WI38 (cell line): ENCODE data around the gene LUC7L2.

Experiments
- H3K4me3 ChIP-seq: 2 replicates; pipeline ENCODE4 v1.5.1; 2011; ENCODE audit warnings: low read depth, mild to moderate bottlenecking, control low read depth, low read length
- CTCF ChIP-seq: IDR thresholded peaks from 2 replicates; pipeline ENCODE4 v1.5.1; 2012; ENCODE audit warnings: low read depth, mild to moderate bottlenecking, control low read depth, low read length

The LUC7L2 gene

GRCh38 chr7:139341058-139341775 lies 18.5 kb upstream of the LUC7L2 start, which contains the start of gene FMC1:
TSS of gene FMC1 (plus strand) at chr7:139341337. CDS start at chr7:139341385, 48 bp downstream.
- 0 out of 2 replicates have a peak, but pooled peaks have one; percentile 13 for TF ChIP-seq CTCF

GRCh38 chr7:139341776-139342226 lies 17.9 kb upstream of the LUC7L2 start:
- peak overlapping the region; percentile 91 for H3K4me3 ChIP-seq
- TF ChIP-seq CTCF: no peak

More at GRCh38 chr7:139341058-139341775, 18.5 kb upstream of the LUC7L2 start, which contains the start of gene FMC1:
- H3K4me3 ChIP-seq: peak within 1 kb of the TSS; percentile 91

DNA sequence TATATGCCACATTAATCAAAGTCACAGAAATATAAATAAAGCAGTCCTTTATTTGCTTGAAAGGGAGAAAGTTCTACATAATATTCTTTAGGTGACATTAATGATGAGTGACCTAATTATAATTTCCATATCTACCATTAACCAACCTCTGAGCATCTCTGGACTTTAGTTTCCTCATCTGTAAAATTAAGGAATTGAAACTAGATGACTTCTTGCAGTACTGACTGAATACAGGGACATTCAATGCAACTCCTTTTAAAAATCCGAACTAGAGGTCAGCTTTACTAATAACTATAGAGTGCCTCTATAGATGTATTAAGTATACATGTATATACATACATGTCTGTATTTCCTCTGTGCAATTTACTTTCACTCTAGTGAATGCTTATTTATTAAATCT lies 14.7 kb upstream of the LUC7L2 start:
- TF ChIP-seq CTCF: no peak
- no peak overlapping the region for H3K4me3 ChIP-seq

GRCh38 chr7:139351027-139351426 lies 8.7 kb upstream of the LUC7L2 start:
- no peak overlapping the region for H3K4me3 ChIP-seq
- TF ChIP-seq CTCF: no peak

DNA sequence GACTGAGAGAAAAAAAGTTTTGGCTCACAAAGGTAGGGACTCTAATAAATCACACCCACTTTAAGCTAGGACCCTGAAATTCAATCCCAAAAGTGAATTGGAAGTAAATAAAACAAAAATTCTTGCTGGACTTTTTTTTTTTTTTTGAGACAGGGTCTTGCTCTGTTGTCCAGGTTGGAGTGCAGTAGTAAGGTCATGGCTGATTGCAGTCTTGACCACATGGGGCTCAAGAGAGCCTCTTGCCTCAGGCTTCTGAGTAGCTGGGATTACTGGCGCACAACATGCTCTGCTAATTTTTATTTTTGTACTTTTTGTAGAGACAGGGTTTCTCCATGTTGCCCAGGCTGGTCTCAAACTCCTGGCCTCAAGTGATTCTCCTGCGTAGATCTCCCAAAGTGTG lies 5.0 kb upstream of the LUC7L2 start:
- H3K4me3 ChIP-seq: no peak overlapping the region

GRCh38 chr7:139355320-139355719 lies 4.4 kb upstream of the LUC7L2 start:
- no peak overlapping the region for H3K4me3 ChIP-seq
- no peak for TF ChIP-seq CTCF

More for the DNA sequence above, 5.0 kb upstream of the LUC7L2 start:
- TF ChIP-seq CTCF: no peak

- peak overlapping the region; percentile 76 for H3K4me3 ChIP-seq
Measured at GRCh38 chr7:139357729-139358506, 1.8 kb upstream of the LUC7L2 start.
